ENCODE results near the gene GNAT2.

DNA sequence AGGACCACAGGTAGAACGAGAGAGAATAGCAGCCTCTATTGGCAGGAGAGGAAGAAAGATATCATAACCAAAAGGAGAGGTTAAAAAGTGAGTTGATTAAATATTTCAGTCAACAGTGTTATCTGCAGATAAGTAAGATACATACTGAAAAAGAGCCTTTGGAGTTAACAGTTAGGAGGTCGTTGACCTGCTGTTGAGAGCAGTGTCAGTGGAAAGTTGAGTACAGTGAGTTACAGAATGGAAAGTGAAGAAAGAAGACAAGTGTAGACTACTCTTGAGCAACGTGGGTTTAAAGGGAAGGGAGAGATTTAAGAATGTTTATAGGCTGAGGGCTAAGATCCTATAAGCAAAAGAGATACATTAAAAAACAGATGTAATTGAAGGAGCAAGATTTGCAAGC is 30.2 kb downstream of the GNAT2 start:
- TF ChIP-seq, protein P1, sequence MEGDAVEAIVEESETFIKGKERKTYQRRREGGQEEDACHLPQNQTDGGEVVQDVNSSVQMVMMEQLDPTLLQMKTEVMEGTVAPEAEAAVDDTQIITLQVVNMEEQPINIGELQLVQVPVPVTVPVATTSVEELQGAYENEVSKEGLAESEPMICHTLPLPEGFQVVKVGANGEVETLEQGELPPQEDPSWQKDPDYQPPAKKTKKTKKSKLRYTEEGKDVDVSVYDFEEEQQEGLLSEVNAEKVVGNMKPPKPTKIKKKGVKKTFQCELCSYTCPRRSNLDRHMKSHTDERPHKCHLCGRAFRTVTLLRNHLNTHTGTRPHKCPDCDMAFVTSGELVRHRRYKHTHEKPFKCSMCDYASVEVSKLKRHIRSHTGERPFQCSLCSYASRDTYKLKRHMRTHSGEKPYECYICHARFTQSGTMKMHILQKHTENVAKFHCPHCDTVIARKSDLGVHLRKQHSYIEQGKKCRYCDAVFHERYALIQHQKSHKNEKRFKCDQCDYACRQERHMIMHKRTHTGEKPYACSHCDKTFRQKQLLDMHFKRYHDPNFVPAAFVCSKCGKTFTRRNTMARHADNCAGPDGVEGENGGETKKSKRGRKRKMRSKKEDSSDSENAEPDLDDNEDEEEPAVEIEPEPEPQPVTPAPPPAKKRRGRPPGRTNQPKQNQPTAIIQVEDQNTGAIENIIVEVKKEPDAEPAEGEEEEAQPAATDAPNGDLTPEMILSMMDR (tag by site-specific recombination; IDR thresholded peaks at IDR 0.05) = no peak
- TF ChIP-seq, protein P2, sequence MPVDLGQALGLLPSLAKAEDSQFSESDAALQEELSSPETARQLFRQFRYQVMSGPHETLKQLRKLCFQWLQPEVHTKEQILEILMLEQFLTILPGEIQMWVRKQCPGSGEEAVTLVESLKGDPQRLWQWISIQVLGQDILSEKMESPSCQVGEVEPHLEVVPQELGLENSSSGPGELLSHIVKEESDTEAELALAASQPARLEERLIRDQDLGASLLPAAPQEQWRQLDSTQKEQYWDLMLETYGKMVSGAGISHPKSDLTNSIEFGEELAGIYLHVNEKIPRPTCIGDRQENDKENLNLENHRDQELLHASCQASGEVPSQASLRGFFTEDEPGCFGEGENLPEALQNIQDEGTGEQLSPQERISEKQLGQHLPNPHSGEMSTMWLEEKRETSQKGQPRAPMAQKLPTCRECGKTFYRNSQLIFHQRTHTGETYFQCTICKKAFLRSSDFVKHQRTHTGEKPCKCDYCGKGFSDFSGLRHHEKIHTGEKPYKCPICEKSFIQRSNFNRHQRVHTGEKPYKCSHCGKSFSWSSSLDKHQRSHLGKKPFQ (tag by site-specific recombination; IDR thresholded peaks at IDR 0.05) = no peak
- TF ChIP-seq ZNF629 (tag by site-specific recombination; IDR thresholded peaks at IDR 0.05) = no peak
- TF ChIP-seq TCF7L2 (IDR thresholded peaks at IDR 0.05; ENCODE audit: borderline replicate concordance, low read depth, low read length) = no peak
- TF ChIP-seq MYNN (tag by site-specific recombination; IDR thresholded peaks at IDR 0.05; ENCODE audit: borderline replicate concordance) = no peak
- TF ChIP-seq ZNF623 (tag by site-specific recombination; IDR thresholded peaks at IDR 0.05) = no peak
- TF ChIP-seq, protein P3, sequence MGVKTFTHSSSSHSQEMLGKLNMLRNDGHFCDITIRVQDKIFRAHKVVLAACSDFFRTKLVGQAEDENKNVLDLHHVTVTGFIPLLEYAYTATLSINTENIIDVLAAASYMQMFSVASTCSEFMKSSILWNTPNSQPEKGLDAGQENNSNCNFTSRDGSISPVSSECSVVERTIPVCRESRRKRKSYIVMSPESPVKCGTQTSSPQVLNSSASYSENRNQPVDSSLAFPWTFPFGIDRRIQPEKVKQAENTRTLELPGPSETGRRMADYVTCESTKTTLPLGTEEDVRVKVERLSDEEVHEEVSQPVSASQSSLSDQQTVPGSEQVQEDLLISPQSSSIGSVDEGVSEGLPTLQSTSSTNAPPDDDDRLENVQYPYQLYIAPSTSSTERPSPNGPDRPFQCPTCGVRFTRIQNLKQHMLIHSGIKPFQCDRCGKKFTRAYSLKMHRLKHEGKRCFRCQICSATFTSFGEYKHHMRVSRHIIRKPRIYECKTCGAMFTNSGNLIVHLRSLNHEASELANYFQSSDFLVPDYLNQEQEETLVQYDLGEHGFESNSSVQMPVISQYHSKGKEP (tag by site-specific recombination; IDR thresholded peaks at IDR 0.05) = no peak
- TF ChIP-seq ZNF433 (tag by site-specific recombination; IDR thresholded peaks at IDR 0.05; ENCODE audit: low read depth) = no peak
